NT2/D1 (cell line): ENCODE measurements around the gene ZBTB7B.

Experiments
- SUZ12 ChIP-seq: IDR thresholded peaks from 2 replicates; pipeline ENCODE4 v1.6.1; 2011; ENCODE audit not compliant: insufficient read length, insufficient read depth; ENCODE audit errors: extremely low read depth
- YY1 ChIP-seq: IDR thresholded peaks from 2 replicates; pipeline ENCODE4 v1.6.1; 2011; ENCODE audit not compliant: insufficient read length, insufficient read depth
- ZNF274 ChIP-seq: IDR thresholded peaks from 2 replicates; pipeline ENCODE4 v1.6.1; 2011; ENCODE audit warnings: mild to moderate bottlenecking, low read depth, low read length

GRCh38 chr1:154972213-154972516 is 30.4 kb upstream of the ZBTB7B start:
- TF ChIP-seq YY1 (no peak), SUZ12 (no peak), ZNF274 (no peak)
